HL-60 (cell line): Measurements from ENCODE around the gene SECISBP2L.

Experiments
- DNase-seq, 2 experiments: peaks; one replicate each; pipeline ENCODE4 v3.0.0-alpha.2; 2010 to 2020; ENCODE audit warnings: low read depth in 1 of 2, low spot score in 1 of 2
- H3K27ac ChIP-seq: fragments of 250-450 bp; sonication (Bioruptor Pico); replicated peaks from 2 replicates; pipeline ENCODE4 v1.5.1; 2020; ENCODE audit warnings: mild to moderate bottlenecking, moderate library complexity
- H3K27me3 ChIP-seq: fragments of 250-450 bp; sonication (Bioruptor Pico); 2 replicates; pipeline ENCODE4 v1.5.1; 2021; ENCODE audit warnings: mild to moderate bottlenecking, moderate library complexity; ENCODE audit not compliant: insufficient read depth, poor library complexity, severe bottlenecking
- H3K4me3 ChIP-seq: replicated peaks from 2 replicates; pipeline ENCODE4 v1.5.1; 2011; ENCODE audit warnings: mild to moderate bottlenecking, control low read depth, low read length; ENCODE audit not compliant: insufficient read depth
- CTCF ChIP-seq: IDR thresholded peaks from one replicate; pipeline ENCODE4 v1.5.1; 2011; ENCODE audit warnings: low read length, control low read depth, inconsistent platforms; ENCODE audit not compliant: insufficient read depth
- GABPA ChIP-seq: IDR thresholded peaks from 2 replicates; pipeline ENCODE4 v1.6.1; 2012; ENCODE audit warnings: low read depth
- POLR2AphosphoS5 ChIP-seq: IDR thresholded peaks from 2 replicates; pipeline ENCODE4 v1.6.1; 2012; ENCODE audit warnings: low read depth
- REST ChIP-seq: IDR thresholded peaks from 2 replicates; pipeline ENCODE4 v1.6.1; 2012; ENCODE audit warnings: low read depth; ENCODE audit not compliant: insufficient replicate concordance
- SPI1 ChIP-seq: IDR thresholded peaks from 2 replicates; pipeline ENCODE4 v1.6.1; 2012; ENCODE audit warnings: low read depth, mild to moderate bottlenecking, borderline replicate concordance

Gene SECISBP2L

GRCh38 chr15:49044002-49044401, 2.2 kb downstream of the SECISBP2L start:
- TF ChIP-seq GABPA (no peak), POLR2AphosphoS5 (no peak), SPI1 (no peak), REST (no peak), CTCF (no peak)
- Histone ChIP-seq H3K4me3 (no peak overlapping the region), H3K27ac (no peak overlapping the region), H3K27me3 (no peaks in the 10 kb centered on the region)
- DNase-seq = no peak

- no peak overlapping the region for H3K4me3 ChIP-seq
- TF ChIP-seq SPI1 = no peak
- TF ChIP-seq REST = no peak
- no peak for TF ChIP-seq GABPA
- no peak for TF ChIP-seq CTCF
- no peak for TF ChIP-seq POLR2AphosphoS5
Observed at GRCh38 chr15:49042165-49042564, 4.1 kb downstream of the SECISBP2L start.

GRCh38 chr15:49041426-49041825, 4.8 kb downstream of the SECISBP2L start:
- Histone ChIP-seq H3K4me3 (no peak overlapping the region), H3K27me3 (no peaks in the 10 kb centered on the region), H3K27ac (no peak overlapping the region)
- DNase-seq = no peak
- no peak for TF ChIP-seq POLR2AphosphoS5
- TF ChIP-seq SPI1 = no peak
- no peak for TF ChIP-seq REST
- TF ChIP-seq CTCF = no peak
- TF ChIP-seq GABPA = no peak

More at GRCh38 chr15:49042165-49042564, 4.1 kb downstream of the SECISBP2L start:
- H3K27me3 ChIP-seq = no peaks in the 10 kb centered on the region
- H3K27ac ChIP-seq = no peak overlapping the region
- DNase-seq = no peak
